GM21529 (cell line): ENCODE measurements around the gene ZNF22.
"Not testable (repeated sequence)": the region's sequence is repeated elsewhere in the genome, so short reads cannot be mapped to it uniquely, and the experiment has no call there.

Source experiments
- ATAC-seq: cut with Tn5 transposase; IDR thresholded peaks from one replicate; pipeline ENCODE4 v1.9.1; 2021; ENCODE audit not compliant: unreplicated experiment

Gene ZNF22

DNA sequence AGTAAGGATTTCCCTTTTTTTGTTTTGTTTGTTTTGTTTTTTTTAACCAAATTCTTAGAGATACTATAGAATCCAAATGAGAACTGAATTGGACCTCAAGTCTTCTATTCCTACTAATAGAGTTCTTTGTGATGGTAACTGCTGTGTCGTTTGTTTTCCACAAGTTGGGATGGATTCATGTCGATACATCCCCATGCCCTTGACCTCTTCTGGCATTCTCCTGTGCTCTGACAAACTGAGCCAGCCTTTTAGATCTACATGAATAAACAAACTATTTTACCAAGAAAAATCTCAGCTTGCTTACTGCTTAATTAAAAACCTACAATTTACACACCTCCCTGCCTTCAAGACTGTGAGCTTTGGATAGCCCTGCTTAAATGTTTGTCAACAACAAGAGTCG lies 3.9 kb downstream of the ZNF22 start:
- no peak for ATAC-seq

DNA sequence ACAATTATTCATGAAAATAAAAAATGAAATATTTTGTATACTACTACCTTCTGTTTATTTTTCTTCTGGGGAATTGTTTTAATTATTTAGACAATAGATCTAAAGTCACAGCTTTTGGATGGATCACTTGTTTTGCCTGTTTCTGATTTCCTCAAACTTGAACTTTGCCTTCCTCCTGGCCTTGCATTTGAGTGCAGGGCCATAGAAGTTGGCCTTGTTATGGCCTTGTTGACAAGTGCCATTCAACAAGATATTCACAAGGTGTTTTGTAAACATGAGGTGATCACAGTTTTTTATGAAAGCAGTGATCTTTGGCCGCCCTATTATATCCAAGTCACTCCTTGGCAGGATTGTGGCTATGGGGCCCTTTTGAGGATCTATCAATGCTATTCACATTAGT lies 4.6 kb downstream of the ZNF22 start:
- no peak for ATAC-seq

- no peak for ATAC-seq
These were observed 5.7 kb downstream of the ZNF22 start for GRCh38 chr10:45006276-45007030.

- peak; percentile 89 for ATAC-seq
These were observed 7.9 kb downstream of the ZNF22 start for GRCh38 chr10:45008524-45009161.

DNA sequence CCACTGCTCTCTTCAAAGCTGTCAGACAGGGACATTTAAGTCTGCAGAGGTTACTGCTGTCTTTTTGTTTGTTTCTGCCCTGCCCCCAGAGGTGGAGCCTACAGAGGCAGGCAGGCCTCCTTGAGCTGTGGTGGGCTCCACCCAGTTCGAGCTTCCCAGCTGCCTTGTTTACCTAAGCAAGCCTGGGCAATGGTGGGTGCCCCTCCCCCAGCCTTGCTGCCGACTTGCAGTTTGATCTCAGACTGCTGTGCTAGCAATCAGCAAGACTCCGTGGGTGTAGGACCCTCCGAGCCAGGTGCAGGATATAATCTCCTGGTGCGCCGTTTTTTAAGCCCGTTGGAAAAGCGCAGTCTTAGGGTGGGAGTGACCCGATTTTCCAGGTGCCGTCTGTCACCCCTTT lies 13.8 kb downstream of the ZNF22 start:
- ATAC-seq = not testable (repeated sequence)

DNA sequence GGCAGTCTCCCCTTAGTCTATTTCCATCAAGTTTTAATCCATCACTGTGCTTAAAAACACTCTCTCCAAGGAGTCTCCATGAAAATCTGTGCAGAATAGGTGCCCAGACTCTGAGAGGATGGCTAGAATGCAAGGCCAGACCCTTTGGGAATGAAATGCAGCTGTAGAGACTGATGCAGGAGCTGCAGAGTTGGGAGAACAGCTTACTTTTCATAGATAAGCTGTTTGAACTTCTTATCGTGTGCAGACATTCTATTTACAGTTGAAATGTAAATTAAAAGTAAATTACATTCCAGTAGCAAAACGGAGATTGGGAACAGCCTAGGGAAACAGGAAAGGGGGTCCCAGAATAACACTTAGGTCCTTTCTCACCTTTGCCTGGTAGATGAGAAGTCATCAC lies 14.9 kb downstream of the ZNF22 start:
- no peak for ATAC-seq

- ATAC-seq = no peak
These were observed 22.7 kb downstream of the ZNF22 start for GRCh38 chr10:45023426-45023825.

DNA sequence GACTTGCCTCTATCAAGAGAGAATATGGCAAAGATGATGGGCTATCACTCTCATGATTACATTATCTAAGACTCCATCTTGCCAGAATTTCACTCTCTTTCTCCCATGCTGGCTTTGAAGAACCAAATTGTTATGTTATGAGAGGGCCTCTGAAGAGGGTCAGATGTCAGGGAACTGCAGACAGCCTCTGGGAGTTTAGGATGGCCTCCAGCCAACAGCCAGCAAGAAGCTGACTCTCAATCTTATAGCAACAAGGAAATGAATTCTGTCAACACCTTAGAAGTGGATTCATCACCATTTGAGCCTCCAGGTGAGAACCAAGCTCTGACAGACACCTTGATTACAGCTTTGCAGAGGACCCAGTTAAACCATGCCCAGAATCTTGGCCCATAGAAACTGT lies 33.6 kb downstream of the ZNF22 start:
- no peak for ATAC-seq

DNA sequence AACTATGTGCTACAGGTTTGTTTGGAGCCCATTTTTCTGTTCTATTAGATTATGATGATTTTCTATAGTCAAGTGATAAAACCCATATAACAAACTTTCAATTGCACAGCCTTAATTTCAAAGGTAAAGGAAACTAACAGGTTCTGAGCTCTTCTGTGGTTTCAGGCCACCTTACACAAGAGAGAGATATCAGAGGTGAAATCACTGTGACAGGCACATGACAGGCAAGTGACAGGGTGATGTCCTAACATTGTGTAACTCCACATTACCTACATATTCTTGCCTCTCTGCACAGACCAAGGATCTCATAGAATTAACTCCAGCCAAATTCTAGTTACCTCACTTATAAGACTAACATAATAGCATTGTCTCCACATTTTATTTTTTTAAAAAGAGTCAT lies 35.0 kb downstream of the ZNF22 start:
- ATAC-seq = no peak

DNA sequence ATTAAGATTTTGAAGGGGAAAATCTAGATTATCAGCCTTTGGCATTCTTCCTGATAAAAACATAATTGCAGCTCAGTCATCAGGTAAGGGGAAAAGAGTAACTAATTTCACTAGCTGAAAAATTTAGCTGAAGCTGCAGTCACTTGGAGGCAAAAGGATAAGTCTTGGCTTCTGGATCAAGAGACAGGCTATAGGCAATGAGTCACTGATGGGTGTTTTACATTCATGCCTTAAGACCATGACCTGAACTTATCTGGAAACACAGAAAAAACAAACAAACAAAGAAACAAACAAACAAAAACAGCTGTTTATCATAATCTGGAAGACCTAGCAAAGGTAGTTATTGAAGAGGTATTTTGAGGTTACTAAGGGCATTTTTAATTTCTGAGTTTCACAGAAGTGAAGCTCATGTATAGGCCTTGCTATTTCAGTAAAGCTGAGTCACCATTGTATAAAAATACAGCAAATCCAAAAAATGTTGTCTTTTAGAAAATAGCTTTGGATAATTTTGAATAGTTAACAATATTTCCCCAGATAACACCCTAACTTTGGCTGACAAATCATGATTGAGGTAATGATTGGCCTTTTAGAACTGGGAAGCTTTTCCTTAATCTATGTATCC lies 40.3 kb downstream of the ZNF22 start:
- ATAC-seq = no peak

DNA sequence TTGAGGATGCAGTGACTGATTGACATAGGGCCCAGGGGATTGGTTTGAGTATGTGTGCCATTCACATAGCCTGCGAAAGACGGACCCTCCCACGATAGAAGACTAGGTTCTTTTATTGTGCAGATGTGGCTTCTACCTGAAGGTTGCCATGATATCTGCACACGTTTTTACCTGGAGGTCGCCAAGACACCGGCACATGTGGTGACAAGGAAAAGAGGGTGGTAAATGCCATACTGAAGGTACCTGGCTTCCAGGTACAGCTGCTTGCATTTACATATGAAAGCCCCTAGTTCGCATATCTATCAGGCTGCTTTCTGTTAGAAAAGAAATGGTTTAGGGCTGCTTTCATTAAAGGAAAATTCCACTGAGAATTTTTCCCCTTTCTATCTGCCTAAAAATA lies 43.6 kb downstream of the ZNF22 start:
- ATAC-seq = no peak

- no peak for ATAC-seq
These were observed 50.0 kb downstream of the ZNF22 start for GRCh38 chr10:45050551-45051235.

DNA sequence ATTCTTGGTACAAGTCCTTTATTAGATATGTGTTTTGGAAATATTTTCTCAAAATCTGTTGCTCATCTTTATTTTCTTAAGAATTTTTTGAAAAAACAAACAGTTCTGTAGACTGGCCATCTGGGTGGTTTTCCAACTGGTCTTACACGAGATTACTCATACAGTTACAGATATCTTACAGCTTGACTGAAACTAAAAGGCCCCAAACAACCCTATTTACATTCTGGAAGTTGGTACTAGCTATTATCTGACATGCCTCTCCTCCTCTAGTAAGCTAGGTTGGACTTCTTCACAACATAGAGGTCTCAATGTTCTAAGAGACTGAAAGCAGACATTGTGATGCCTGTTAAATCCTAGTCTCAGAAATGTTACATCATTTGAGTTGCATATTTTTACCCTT lies 52.0 kb downstream of the ZNF22 start:
- no peak for ATAC-seq

GRCh38 chr10:45053569-45054100 lies 52.9 kb downstream of the ZNF22 start:
- ATAC-seq = no peak
